Purkinje cell (primary cell): ENCODE results near the gene KCNJ2. TPM values are rescaled to one million over a fixed set of nuclear protein-coding genes. Genes with fewer than 3 reads are reported as not detected.

Source experiments
- polyA plus RNA-seq: library from polyadenylated mRNA; unstranded; fragments of >200 nt; fragmentation: Nextera tagmentation; gene quantifications from 2 replicates; pipeline ENCODE4 v1.2.1, GENCODE V29; 2014

KCNJ2 gene
- polyA plus RNA-seq = 0.09 and 2.2 TPM in 2 replicates

GRCh38 chr17:70168977-70169708, at the start of gene KCNJ2:
Gene KCNJ2, plus strand, starts transcription at chr17:70169532. Its CDS starts 5,508 bp downstream, at chr17:70175040.

Other genes starting within 250 kb of the KCNJ2 start
- 11.6 and 16.3 TPM in 2 replicates for gene KCNJ16, start 94.3 kb upstream of the KCNJ2 start, polyA plus RNA-seq